Neural cell (in vitro differentiated cells): ENCODE data around the gene POLR3E. TPM values are rescaled to one million over a fixed set of nuclear protein-coding genes. Genes with fewer than 3 reads are reported as not detected.

Experiments used
- H2AFZ ChIP-seq: fragments of 200-600, 300-800 bp; sonication (generic), shearing (Covaris generic); 2 replicates; pipeline ENCODE4 v1.6.0; 2014; ENCODE audit warnings: low read depth, mild to moderate bottlenecking, antibody characterized with exemption, low read length, moderate library complexity
- H3F3A ChIP-seq: fragments of 200-600 bp; shearing (Covaris generic); 2 replicates; pipeline ENCODE4 v1.6.1; 2016; ENCODE audit warnings: mild to moderate bottlenecking, moderate library complexity, mixed read lengths, antibody characterized with exemption, low read length; ENCODE audit not compliant: insufficient read depth, poor library complexity, severe bottlenecking
- H3K27ac ChIP-seq: fragments of 200-600, 300-800 bp; sonication (generic), shearing (Covaris generic); 2 replicates; pipeline ENCODE4 v1.5.1; 2014; ENCODE audit warnings: mild to moderate bottlenecking, low read length, moderate library complexity
- H3K27me3 ChIP-seq: fragments of 300-800, 200-600 bp; sonication (generic), shearing (Covaris generic); 2 replicates; pipeline ENCODE4 v1.6.0; 2014; ENCODE audit warnings: mild to moderate bottlenecking, low read depth, low read length, moderate library complexity; ENCODE audit not compliant: insufficient read depth
- H3K36me3 ChIP-seq: fragments of 300-800, 200-600 bp; sonication (generic), shearing (Covaris generic); 2 replicates; pipeline ENCODE4 v1.5.1; 2014; ENCODE audit warnings: mild to moderate bottlenecking, antibody characterized with exemption, low read length, moderate library complexity; ENCODE audit not compliant: insufficient read depth
- H3K4me2 ChIP-seq: fragments of 300-800, 200-600 bp; sonication (generic), shearing (Covaris generic); 2 replicates; pipeline ENCODE4 v1.6.0; 2014; ENCODE audit warnings: mild to moderate bottlenecking, low read length
- H3K4me3 ChIP-seq: fragments of 300-800, 200-600 bp; sonication (generic), shearing (Covaris generic); 2 replicates; pipeline ENCODE4 v1.5.1; 2014; ENCODE audit warnings: mild to moderate bottlenecking, low read length, moderate library complexity
- H3K79me2 ChIP-seq: fragments of 200-600 bp; shearing (Covaris generic); replicated peaks from 2 replicates; pipeline ENCODE4 v1.6.0; 2014; ENCODE audit warnings: mild to moderate bottlenecking, low read length, moderate library complexity; ENCODE audit not compliant: insufficient read depth
- H3K9ac ChIP-seq: fragments of 300-800, 200-600 bp; sonication (generic), shearing (Covaris generic); 2 replicates; pipeline ENCODE4 v1.6.1; 2016; ENCODE audit warnings: mild to moderate bottlenecking, low read length, mixed read lengths
- H3K9me2 ChIP-seq: fragments of 200-600 bp; shearing (Covaris generic); 2 replicates; pipeline ENCODE4 v1.6.1; 2016; ENCODE audit warnings: mild to moderate bottlenecking, low read length, mixed read lengths; ENCODE audit not compliant: insufficient read depth
- H3K9me3 ChIP-seq: fragments of 200-600, 300-800 bp; sonication (generic), shearing (Covaris generic); 2 replicates; pipeline ENCODE4 v1.6.1; 2016; ENCODE audit warnings: mild to moderate bottlenecking, mixed run types, low read length, moderate library complexity, mixed read lengths
- H4K20me1 ChIP-seq: fragments of 200-600 bp; shearing (Covaris generic); 2 replicates; pipeline ENCODE4 v1.6.1; 2016; ENCODE audit warnings: mild to moderate bottlenecking, mixed run types; ENCODE audit not compliant: insufficient read depth
- EP300 ChIP-seq: fragments of 450-650 bp; conservative IDR thresholded peaks from 2 replicates; pipeline ENCODE4 v1.6.1; 2014; ENCODE audit warnings: antibody characterized with exemption, mild to moderate bottlenecking, moderate library complexity; ENCODE audit not compliant: poor library complexity, severe bottlenecking
- EZH2 ChIP-seq: fragments of 200-600, 300-800 bp; shearing (Covaris generic), sonication (generic); IDR thresholded peaks from 2 replicates; pipeline ENCODE4 v1.6.1; 2014; ENCODE audit warnings: antibody characterized with exemption, low read length, borderline replicate concordance, mild to moderate bottlenecking; ENCODE audit not compliant: insufficient read depth, poor library complexity, severe bottlenecking
- MXI1 ChIP-seq: fragments of 450-650 bp; conservative IDR thresholded peaks from 2 replicates; pipeline ENCODE4 v1.6.1; 2014; ENCODE audit warnings: antibody characterized with exemption, mild to moderate bottlenecking; ENCODE audit not compliant: poor library complexity, severe bottlenecking
- POLR2AphosphoS5 ChIP-seq: IDR thresholded peaks from 2 replicates; pipeline ENCODE4 v1.6.1; 2012
- RAD21 ChIP-seq: fragments of 450-650 bp; conservative IDR thresholded peaks from 2 replicates; pipeline ENCODE4 v1.6.1; 2014; ENCODE audit warnings: antibody characterized with exemption, mild to moderate bottlenecking, moderate library complexity
- SMC3 ChIP-seq: fragments of 450-650 bp; conservative IDR thresholded peaks from 2 replicates; pipeline ENCODE4 v1.6.1; 2014; ENCODE audit warnings: antibody characterized with exemption, mild to moderate bottlenecking, moderate library complexity; ENCODE audit not compliant: poor library complexity
- TAF1 ChIP-seq: IDR thresholded peaks from 2 replicates; pipeline ENCODE4 v1.6.1; 2012; ENCODE audit warnings: low read depth
- polyA plus RNA-seq: library from polyadenylated mRNA; depleted of rRNA; stranded (reverse); fragments of >200 nt; gene quantifications from 2 replicates; pipeline ENCODE4 v1.2.3, GENCODE V29; 2014
- TF ChIP-seq, protein P1 (sequence below): fragments of 450-650 bp; IDR thresholded peaks from 2 replicates; pipeline ENCODE4 v1.5.1; 2014; ENCODE audit warnings: antibody characterized with exemption, mild to moderate bottlenecking, moderate library complexity; ENCODE audit not compliant: poor library complexity, severe bottlenecking
- TF ChIP-seq, protein P2 (sequence below): IDR thresholded peaks from 2 replicates; pipeline ENCODE4 v1.6.1; 2012; ENCODE audit warnings: borderline replicate concordance

POLR3E gene
- polyA plus RNA-seq, 1 donor from 2014 or later, result 47.4 TPM

DNA sequence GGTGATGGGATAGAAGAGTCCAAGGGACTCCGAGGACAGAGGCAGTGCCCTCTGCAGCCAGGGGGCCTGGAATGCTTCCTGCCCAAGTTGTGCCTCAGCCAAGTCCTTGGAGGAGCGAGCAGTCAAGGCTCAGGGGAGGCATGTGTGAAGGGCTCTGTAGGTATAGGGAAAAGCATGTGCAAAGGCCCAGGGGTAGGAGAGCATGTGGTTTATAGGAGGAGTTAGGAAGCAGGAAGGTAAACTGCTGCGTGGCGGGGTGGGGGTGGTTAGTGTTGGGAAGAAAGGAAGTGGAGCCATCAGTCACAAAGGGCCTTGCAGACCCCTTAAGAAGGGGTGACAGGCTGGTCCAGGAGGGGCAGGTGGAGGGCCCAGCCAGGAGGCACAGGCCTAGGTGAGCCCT lies 7.2 kb downstream of the POLR3E start:
- Histone ChIP-seq H3K4me2 (no peak overlapping the region), H3K9ac (no peak overlapping the region), H3K4me3 (no peak overlapping the region), H4K20me1 (no peaks in the 10 kb centered on the region), H3F3A (no peaks in the 10 kb centered on the region), H3K27ac (no peak overlapping the region), H3K79me2 (peaks cover 8% of the 10 kb centered on the region), H2AFZ (no peak overlapping the region), H3K27me3 (no peaks in the 10 kb centered on the region), H3K9me3 (no peaks in the 10 kb centered on the region), H3K36me3 (no peaks in the 10 kb centered on the region), H3K9me2 (no peaks in the 10 kb centered on the region)
- TF ChIP-seq MXI1 (no peak), EP300 (no peak), POLR2AphosphoS5 (no peak)

DNA sequence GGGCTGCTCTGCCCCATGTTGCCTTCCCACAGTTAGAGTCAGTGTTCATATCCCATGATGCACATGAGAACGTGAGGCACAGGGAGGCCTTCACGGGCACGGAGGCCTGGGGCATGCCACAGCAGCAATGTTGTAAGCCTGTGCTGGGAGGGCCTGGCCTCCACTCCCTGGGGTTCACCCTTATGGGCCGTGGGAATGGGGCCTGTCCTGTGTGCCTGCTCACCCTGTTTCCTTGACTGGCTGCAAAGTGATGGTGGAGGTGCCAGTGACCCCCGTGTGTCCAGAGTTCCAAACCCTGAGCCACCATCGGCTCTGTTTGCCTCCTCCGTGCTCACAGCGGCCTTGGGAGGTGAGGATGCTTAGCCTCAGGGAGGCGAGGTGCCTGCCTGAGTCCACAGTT lies 9.6 kb downstream of the POLR3E start:
- Histone ChIP-seq H3K4me2 (no peak overlapping the region), H3K36me3 (no peaks in the 10 kb centered on the region), H3K9me3 (no peaks in the 10 kb centered on the region), H4K20me1 (no peaks in the 10 kb centered on the region), H3K79me2 (no peaks in the 10 kb centered on the region), H2AFZ (no peak overlapping the region), H3K9me2 (no peaks in the 10 kb centered on the region), H3K27ac (no peak overlapping the region), H3K9ac (no peak overlapping the region), H3K27me3 (no peaks in the 10 kb centered on the region), H3F3A (no peaks in the 10 kb centered on the region), H3K4me3 (no peak overlapping the region)
- no peak for TF ChIP-seq SMC3
- no peak for TF ChIP-seq RAD21
- TF ChIP-seq, protein P1, sequence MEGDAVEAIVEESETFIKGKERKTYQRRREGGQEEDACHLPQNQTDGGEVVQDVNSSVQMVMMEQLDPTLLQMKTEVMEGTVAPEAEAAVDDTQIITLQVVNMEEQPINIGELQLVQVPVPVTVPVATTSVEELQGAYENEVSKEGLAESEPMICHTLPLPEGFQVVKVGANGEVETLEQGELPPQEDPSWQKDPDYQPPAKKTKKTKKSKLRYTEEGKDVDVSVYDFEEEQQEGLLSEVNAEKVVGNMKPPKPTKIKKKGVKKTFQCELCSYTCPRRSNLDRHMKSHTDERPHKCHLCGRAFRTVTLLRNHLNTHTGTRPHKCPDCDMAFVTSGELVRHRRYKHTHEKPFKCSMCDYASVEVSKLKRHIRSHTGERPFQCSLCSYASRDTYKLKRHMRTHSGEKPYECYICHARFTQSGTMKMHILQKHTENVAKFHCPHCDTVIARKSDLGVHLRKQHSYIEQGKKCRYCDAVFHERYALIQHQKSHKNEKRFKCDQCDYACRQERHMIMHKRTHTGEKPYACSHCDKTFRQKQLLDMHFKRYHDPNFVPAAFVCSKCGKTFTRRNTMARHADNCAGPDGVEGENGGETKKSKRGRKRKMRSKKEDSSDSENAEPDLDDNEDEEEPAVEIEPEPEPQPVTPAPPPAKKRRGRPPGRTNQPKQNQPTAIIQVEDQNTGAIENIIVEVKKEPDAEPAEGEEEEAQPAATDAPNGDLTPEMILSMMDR, result no peak
- TF ChIP-seq, protein P2, sequence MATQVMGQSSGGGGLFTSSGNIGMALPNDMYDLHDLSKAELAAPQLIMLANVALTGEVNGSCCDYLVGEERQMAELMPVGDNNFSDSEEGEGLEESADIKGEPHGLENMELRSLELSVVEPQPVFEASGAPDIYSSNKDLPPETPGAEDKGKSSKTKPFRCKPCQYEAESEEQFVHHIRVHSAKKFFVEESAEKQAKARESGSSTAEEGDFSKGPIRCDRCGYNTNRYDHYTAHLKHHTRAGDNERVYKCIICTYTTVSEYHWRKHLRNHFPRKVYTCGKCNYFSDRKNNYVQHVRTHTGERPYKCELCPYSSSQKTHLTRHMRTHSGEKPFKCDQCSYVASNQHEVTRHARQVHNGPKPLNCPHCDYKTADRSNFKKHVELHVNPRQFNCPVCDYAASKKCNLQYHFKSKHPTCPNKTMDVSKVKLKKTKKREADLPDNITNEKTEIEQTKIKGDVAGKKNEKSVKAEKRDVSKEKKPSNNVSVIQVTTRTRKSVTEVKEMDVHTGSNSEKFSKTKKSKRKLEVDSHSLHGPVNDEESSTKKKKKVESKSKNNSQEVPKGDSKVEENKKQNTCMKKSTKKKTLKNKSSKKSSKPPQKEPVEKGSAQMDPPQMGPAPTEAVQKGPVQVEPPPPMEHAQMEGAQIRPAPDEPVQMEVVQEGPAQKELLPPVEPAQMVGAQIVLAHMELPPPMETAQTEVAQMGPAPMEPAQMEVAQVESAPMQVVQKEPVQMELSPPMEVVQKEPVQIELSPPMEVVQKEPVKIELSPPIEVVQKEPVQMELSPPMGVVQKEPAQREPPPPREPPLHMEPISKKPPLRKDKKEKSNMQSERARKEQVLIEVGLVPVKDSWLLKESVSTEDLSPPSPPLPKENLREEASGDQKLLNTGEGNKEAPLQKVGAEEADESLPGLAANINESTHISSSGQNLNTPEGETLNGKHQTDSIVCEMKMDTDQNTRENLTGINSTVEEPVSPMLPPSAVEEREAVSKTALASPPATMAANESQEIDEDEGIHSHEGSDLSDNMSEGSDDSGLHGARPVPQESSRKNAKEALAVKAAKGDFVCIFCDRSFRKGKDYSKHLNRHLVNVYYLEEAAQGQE, result no peak
- no peak for TF ChIP-seq EZH2
- TF ChIP-seq POLR2AphosphoS5, result no peak
- TF ChIP-seq MXI1, result no peak
- TF ChIP-seq TAF1, result no peak
- no peak for TF ChIP-seq EP300

DNA sequence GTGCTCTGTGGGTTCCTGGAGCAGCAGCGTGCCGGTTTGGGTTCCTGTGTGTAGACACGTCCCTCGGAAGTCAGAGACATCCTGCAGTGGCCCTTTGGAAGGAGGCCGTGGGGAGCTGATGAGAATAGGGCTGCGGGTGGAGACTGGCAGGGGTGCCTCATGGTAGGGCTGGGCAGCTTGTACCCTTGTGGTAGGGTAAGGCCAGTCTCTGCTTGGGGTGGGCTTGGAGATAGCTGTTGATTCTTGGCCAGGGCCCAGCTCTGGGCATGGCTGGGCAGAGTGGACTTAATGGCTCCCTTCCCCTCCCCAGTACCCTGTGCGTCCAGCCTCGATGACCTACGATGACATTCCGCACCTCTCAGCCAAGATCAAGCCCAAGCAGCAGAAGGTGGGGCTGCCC lies 10.6 kb downstream of the POLR3E start:
- TF ChIP-seq EZH2 (no peak), MXI1 (no peak), EP300 (no peak), POLR2AphosphoS5 (no peak), TAF1 (no peak), RAD21 (no peak), SMC3 (no peak)
- TF ChIP-seq, protein P2, result no peak
- TF ChIP-seq, protein P1, result no peak
- no peaks in the 10 kb centered on the region for H3K36me3 ChIP-seq

More for the DNA sequence above, 10.6 kb downstream of the POLR3E start:
- no peaks in the 10 kb centered on the region for H3F3A ChIP-seq
- no peaks in the 10 kb centered on the region for H3K27me3 ChIP-seq
- no peak overlapping the region for H3K4me3 ChIP-seq
- H3K79me2 ChIP-seq, result no peaks in the 10 kb centered on the region
- H2AFZ ChIP-seq, result no peak overlapping the region
- no peak overlapping the region for H3K9ac ChIP-seq
- no peaks in the 10 kb centered on the region for H3K9me2 ChIP-seq
- H3K4me2 ChIP-seq, result no peak overlapping the region
- H3K9me3 ChIP-seq, result no peaks in the 10 kb centered on the region
- no peak overlapping the region for H3K27ac ChIP-seq
- H4K20me1 ChIP-seq, result no peaks in the 10 kb centered on the region
